ENCODE results near the gene SH2D7. TPM values are rescaled to one million over a fixed set of nuclear protein-coding genes. Genes with fewer than 3 reads are reported as not detected.

SH2D7 gene
- total and polyA plus RNA-seq, 8 donors = 0.04 to 1.8 (median 0.15) TPM; not detected in 1

DNA sequence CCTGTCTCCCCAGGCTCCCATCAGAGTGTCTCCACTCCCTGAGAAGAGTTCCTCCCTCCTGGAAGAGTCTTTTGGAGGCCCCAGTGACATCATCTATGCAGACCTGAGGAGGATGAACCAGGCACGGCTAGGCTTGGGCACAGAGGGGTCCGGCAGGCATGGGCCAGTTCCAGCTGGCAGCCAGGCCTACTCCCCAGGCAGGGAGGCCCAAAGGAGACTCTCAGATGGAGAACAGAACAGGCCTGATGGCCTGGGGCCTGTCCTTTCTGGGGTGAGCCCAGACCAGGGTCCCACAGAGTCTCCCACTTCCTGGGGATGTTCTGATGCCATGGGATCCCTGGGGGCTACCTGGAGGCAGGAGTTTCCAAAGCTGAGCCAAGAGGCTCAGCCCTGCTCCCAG is 8.5 kb downstream of the SH2D7 start:
- Histone ChIP-seq H3K27ac (no peak overlapping the region), H3K27me3 (no peaks in the 10 kb centered on the region), H3K4me1 (no peaks in the 10 kb centered on the region), H3K4me3 (no peak overlapping the region), H3K9me3 (no peaks in the 10 kb centered on the region), H3K36me3 (no peaks in the 10 kb centered on the region)
- 76 to 89% methylated on average over 2 of the region's 2 CpGs for WGBS, 2 donors
- no peak for FAIRE-seq
- TF ChIP-seq, protein P1, sequence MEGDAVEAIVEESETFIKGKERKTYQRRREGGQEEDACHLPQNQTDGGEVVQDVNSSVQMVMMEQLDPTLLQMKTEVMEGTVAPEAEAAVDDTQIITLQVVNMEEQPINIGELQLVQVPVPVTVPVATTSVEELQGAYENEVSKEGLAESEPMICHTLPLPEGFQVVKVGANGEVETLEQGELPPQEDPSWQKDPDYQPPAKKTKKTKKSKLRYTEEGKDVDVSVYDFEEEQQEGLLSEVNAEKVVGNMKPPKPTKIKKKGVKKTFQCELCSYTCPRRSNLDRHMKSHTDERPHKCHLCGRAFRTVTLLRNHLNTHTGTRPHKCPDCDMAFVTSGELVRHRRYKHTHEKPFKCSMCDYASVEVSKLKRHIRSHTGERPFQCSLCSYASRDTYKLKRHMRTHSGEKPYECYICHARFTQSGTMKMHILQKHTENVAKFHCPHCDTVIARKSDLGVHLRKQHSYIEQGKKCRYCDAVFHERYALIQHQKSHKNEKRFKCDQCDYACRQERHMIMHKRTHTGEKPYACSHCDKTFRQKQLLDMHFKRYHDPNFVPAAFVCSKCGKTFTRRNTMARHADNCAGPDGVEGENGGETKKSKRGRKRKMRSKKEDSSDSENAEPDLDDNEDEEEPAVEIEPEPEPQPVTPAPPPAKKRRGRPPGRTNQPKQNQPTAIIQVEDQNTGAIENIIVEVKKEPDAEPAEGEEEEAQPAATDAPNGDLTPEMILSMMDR (IDR thresholded peaks at IDR 0.05) = no peak
- DNase-seq = no peak
- ATAC-seq = no peak
- intact Hi-C loops (cut with DNase I) = loop anchor here in 2 of 3 donors (10.0 kb wide), 2 partner anchors 106 to 136 kb away; no protein-coding TSS in a partner anchor

- ATAC-seq (no peak), DNase-seq (peak in 1 of 6 donors; percentile 46), FAIRE-seq (no peak)
- no peaks in the 10 kb centered on the region for H3K4me1 ChIP-seq
- no peak overlapping the region for H3K4me3 ChIP-seq
- H3K9me3 ChIP-seq = no peaks in the 10 kb centered on the region
- no peak overlapping the region for H3K27ac ChIP-seq
- intact Hi-C loops (cut with DNase I) = loop anchor here in 2 of 3 donors (10.0 kb wide), 2 partner anchors 107 to 137 kb away; no protein-coding TSS in a partner anchor
- TF ChIP-seq, protein P1 (IDR thresholded peaks at IDR 0.05) = no peak
- H3K36me3 ChIP-seq = no peaks in the 10 kb centered on the region
- H3K27me3 ChIP-seq = no peaks in the 10 kb centered on the region
- 94% methylated on average over 5 of the region's 5 CpGs for WGBS, 2 donors
Measured at GRCh38 chr15:78101423-78102105, 9.2 kb downstream of the SH2D7 start.

GRCh38 chr15:78102211-78102610 is 9.8 kb downstream of the SH2D7 start:
- Histone ChIP-seq H3K36me3 (no peaks in the 10 kb centered on the region), H3K4me3 (no peak overlapping the region), H3K27ac (no peak overlapping the region), H3K4me1 (no peaks in the 10 kb centered on the region), H3K27me3 (no peaks in the 10 kb centered on the region), H3K9me3 (no peaks in the 10 kb centered on the region)
- WGBS, 2 donors = 53 to 61% methylated on average over 1 of the region's 1 CpG
- DNase-seq (no peak), ATAC-seq (no peak), FAIRE-seq (no peak)
- intact Hi-C loops (cut with DNase I) = loop anchor here in 2 of 3 donors (10.0 kb wide), 2 partner anchors 107 to 137 kb away; no protein-coding TSS in a partner anchor
- TF ChIP-seq, protein P1 (IDR thresholded peaks at IDR 0.05) = no peak

- intact Hi-C loops (cut with DNase I) = loop anchor here in 2 of 3 donors (10.0 kb wide), 2 partner anchors 108 to 138 kb away; no protein-coding TSS in a partner anchor
- Histone ChIP-seq H3K27ac (no peak overlapping the region), H3K4me3 (no peak overlapping the region), H3K27me3 (no peaks in the 10 kb centered on the region), H3K36me3 (no peaks in the 10 kb centered on the region), H3K9me3 (no peaks in the 10 kb centered on the region), H3K4me1 (no peaks in the 10 kb centered on the region)
- TF ChIP-seq, protein P1 (IDR thresholded peaks at IDR 0.05) = no peak
- WGBS, 2 donors = 88% methylated on average over 6 of the region's 6 CpGs
- no peak for ATAC-seq
- DNase-seq = peak in 1 of 6 donors; percentile 23
- no peak for FAIRE-seq
Measured at GRCh38 chr15:78102741-78103140, 10.4 kb downstream of the SH2D7 start.
